ENCODE data around the gene OR8D2. TPM values are rescaled to one million over a fixed set of nuclear protein-coding genes. Genes with fewer than 3 reads are reported as not detected.

Gene OR8D2
- total RNA-seq (2022; extraction: Qiagen RNA extraction; ENCODE audit: low read depth), result not detected in 5 replicates

GRCh38 chr11:124320097-124320496, at the start of gene OR8D2:
TSS of gene OR8D2 (minus strand) at chr11:124320197. CDS start at chr11:124320197, 0 bp downstream.

GRCh38 chr11:124313849-124314248, 6.1 kb downstream of the OR8D2 start, which contains the start of gene OR8D1:
TSS of gene OR8D1 (minus strand) at chr11:124313949. CDS start at chr11:124310766, 3,183 bp downstream.

Other genes with a start within 250 kb of the OR8D2 start
- 0.20 to 0.37 TPM (median 0.29 TPM) in 5 replicates for gene VWA5A, start 204.7 kb downstream of the OR8D2 start, total RNA-seq (2022; extraction: Qiagen RNA extraction; ENCODE audit: low read depth)
- gene OR10D3, start 136.9 kb downstream of the OR8D2 start, total RNA-seq (2022; extraction: Qiagen RNA extraction; ENCODE audit: low read depth), result not detected in 5 replicates
- gene OR8G1, start 79.1 kb downstream of the OR8D2 start, total RNA-seq (2022; extraction: Qiagen RNA extraction; ENCODE audit: low read depth), result not detected in 5 replicates
- gene OR8G5, start 63.8 kb downstream of the OR8D2 start, total RNA-seq (2022; extraction: Qiagen RNA extraction; ENCODE audit: low read depth), result not detected in 5 replicates
- gene OR8D1, start 6.2 kb downstream of the OR8D2 start, total RNA-seq (2022; extraction: Qiagen RNA extraction; ENCODE audit: low read depth), result not detected in 5 replicates
- not detected in 5 replicates for gene OR8B2, start 64.3 kb upstream of the OR8D2 start, total RNA-seq (2022; extraction: Qiagen RNA extraction; ENCODE audit: low read depth)
- gene OR8B3, start 78.8 kb upstream of the OR8D2 start, total RNA-seq (2022; extraction: Qiagen RNA extraction; ENCODE audit: low read depth), result not detected in 5 replicates
- not detected in 5 replicates for gene OR8B4, start 104.7 kb upstream of the OR8D2 start, total RNA-seq (2022; extraction: Qiagen RNA extraction; ENCODE audit: low read depth)
- gene OR8B8, start 125.5 kb upstream of the OR8D2 start, total RNA-seq (2022; extraction: Qiagen RNA extraction; ENCODE audit: low read depth), result not detected in 5 replicates
- gene OR8B12, start 223.5 kb upstream of the OR8D2 start, total RNA-seq (2022; extraction: Qiagen RNA extraction; ENCODE audit: low read depth), result not detected in 5 replicates
- not detected in 5 replicates for gene OR8A1, start 249.8 kb upstream of the OR8D2 start, total RNA-seq (2022; extraction: Qiagen RNA extraction; ENCODE audit: low read depth)

All from A549 treated with DMSO at 1 μM for 4 hours (cell line).